BJ (cell line): ENCODE results near the gene HTT. TPM values are rescaled to one million over a fixed set of nuclear protein-coding genes. Genes with fewer than 3 reads are reported as not detected.

Experiments
- CTCF ChIA-PET: fragments of 350-600 bp; formaldehyde crosslinking; extraction: SDS; loops from one replicate; lab custom pipeline; 2021; ENCODE audit warnings: antibody characterized with exemption, inconsistent platforms; lab: Yijun Ruan, JAX
- POLR2A ChIA-PET: fragments of 300-600 bp; sonication (Branson Sonifier 250); formaldehyde crosslinking; extraction: SDS; loops from one replicate; lab custom pipeline; 2021; ENCODE audit warnings: antibody characterized with exemption; lab: Charles Lee
- DNase-seq: peaks from one replicate; pipeline ENCODE4 v3.0.0-alpha.2; 2011; ENCODE audit warnings: low read depth
- H3K27me3 ChIP-seq: 2 replicates; pipeline ENCODE4 v1.6.0; 2011; ENCODE audit warnings: low read length; ENCODE audit not compliant: control insufficient read depth, insufficient read depth
- H3K36me3 ChIP-seq: 2 replicates; pipeline ENCODE4 v1.5.1; 2011; ENCODE audit warnings: low read length; ENCODE audit not compliant: control insufficient read depth, insufficient read depth
- H3K4me3 ChIP-seq: 2 replicates; pipeline ENCODE4 v1.5.1; 2011; ENCODE audit warnings: low read depth, mild to moderate bottlenecking, control low read depth, low read length
- polyA plus RNA-seq: library from polyadenylated mRNA; depleted of rRNA; stranded (reverse); fragments of >200 nt; gene quantifications from 2 replicates; pipeline ENCODE4 v1.2.3, GENCODE V29; 2011
- TF ChIP-seq, protein P1 (sequence below): IDR thresholded peaks from 2 replicates; pipeline ENCODE4 v1.5.1; 2011; ENCODE audit warnings: low read depth, mild to moderate bottlenecking, control low read depth, inconsistent platforms, low read length, moderate library complexity; ENCODE audit not compliant: insufficient read depth

HTT gene
- polyA plus RNA-seq, 1 experiment = 13.6 TPM

GRCh38 chr4:3041192-3042142, 33.0 kb upstream of the HTT start:
- CTCF ChIA-PET = interaction anchor here (0.7 to 1.6 kb wide), 8 partner anchors 10 to 277 kb away, joined by 3 to 7 read pairs (median 5); no protein-coding TSS in a partner anchor
- Histone ChIP-seq H3K27me3 (peaks cover 5% of the 10 kb centered on the region), H3K36me3 (no peaks in the 10 kb centered on the region), H3K4me3 (peak overlapping the region; percentile 29)
- POLR2A ChIA-PET = no interaction called here
- TF ChIP-seq, protein P1, sequence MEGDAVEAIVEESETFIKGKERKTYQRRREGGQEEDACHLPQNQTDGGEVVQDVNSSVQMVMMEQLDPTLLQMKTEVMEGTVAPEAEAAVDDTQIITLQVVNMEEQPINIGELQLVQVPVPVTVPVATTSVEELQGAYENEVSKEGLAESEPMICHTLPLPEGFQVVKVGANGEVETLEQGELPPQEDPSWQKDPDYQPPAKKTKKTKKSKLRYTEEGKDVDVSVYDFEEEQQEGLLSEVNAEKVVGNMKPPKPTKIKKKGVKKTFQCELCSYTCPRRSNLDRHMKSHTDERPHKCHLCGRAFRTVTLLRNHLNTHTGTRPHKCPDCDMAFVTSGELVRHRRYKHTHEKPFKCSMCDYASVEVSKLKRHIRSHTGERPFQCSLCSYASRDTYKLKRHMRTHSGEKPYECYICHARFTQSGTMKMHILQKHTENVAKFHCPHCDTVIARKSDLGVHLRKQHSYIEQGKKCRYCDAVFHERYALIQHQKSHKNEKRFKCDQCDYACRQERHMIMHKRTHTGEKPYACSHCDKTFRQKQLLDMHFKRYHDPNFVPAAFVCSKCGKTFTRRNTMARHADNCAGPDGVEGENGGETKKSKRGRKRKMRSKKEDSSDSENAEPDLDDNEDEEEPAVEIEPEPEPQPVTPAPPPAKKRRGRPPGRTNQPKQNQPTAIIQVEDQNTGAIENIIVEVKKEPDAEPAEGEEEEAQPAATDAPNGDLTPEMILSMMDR = peak; percentile 14; the same call in 1 of the 2 replicates
- no peak for DNase-seq

DNA sequence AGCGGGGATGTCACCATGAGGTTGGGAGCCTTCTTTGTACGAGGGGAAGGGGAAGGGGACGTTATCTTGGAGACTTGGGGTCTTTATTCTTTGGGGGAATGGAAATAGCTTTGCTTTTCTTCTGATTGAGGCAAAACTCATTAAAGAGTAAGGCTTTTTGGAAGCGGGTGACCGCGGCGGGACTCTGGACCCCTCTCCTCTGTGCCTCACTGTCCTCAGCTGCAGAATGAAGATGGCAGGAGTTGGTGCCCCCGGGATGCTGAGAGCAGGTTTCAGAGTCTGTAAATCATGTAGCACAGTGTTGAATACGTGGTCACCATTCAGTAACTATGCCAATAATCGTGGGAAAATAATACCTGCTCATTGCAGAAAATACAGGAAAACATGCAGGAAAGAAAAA, 32.3 kb upstream of the HTT start:
- ChIA-PET POLR2A (no interaction called here), CTCF (interaction anchor here (1.0 to 1.6 kb wide), 8 partner anchors 9 to 278 kb away, joined by 3 to 7 read pairs (median 5); no protein-coding TSS in a partner anchor)
- Histone ChIP-seq H3K4me3 (no peak overlapping the region), H3K36me3 (no peaks in the 10 kb centered on the region), H3K27me3 (peaks cover 2% of the 10 kb centered on the region; the same call in 1 of the 2 replicates)
- TF ChIP-seq, protein P1 = no peak
- DNase-seq = no peak

GRCh38 chr4:3043282-3044020, 31.0 kb upstream of the HTT start:
- TF ChIP-seq, protein P1 = no peak
- no peak for DNase-seq

GRCh38 chr4:3044870-3045819, 29.3 kb upstream of the HTT start:
- POLR2A ChIA-PET = no interaction called here
- H3K4me3 ChIP-seq = no peak overlapping the region
- DNase-seq = no peak
- CTCF ChIA-PET = interaction anchor here (1.2 to 2.7 kb wide), 5 partner anchors 8 to 36 kb away, joined by 3 to 18 read pairs (median 6); no protein-coding TSS in a partner anchor
- H3K27me3 ChIP-seq = 0 out of 2 replicates have a peak, but pooled peaks cover 2% of the 10 kb centered on the region
- H3K36me3 ChIP-seq = no peaks in the 10 kb centered on the region
- TF ChIP-seq, protein P1 = no peak

More at GRCh38 chr4:3043282-3044020, 31.0 kb upstream of the HTT start:
- peaks cover 2% of the 10 kb centered on the region; the same call in 1 of the 2 replicates for H3K27me3 ChIP-seq
- H3K36me3 ChIP-seq = no peaks in the 10 kb centered on the region
- no peak overlapping the region for H3K4me3 ChIP-seq
- ChIA-PET CTCF (interaction anchor here (0.7 to 1.9 kb wide), 4 partner anchors 17 to 80 kb away, joined by 3 to 6 read pairs (median 4); partner anchors contain the start of genes GRK4 and NOP14), POLR2A (no interaction called here)
